Nephron progenitor cell (in vitro differentiated cells): Measurements from ENCODE around the gene NEMP2.

ENCODE experiments used
- DNase-seq: peaks from one replicate; pipeline ENCODE4 v3.0.0; 2021
- H3K27ac Mint-ChIP-seq: 2 replicates; pipeline ENCODE4 v1.8.0; 2021; ENCODE audit warnings: mild to moderate bottlenecking, moderate library complexity, mixed read lengths
- H3K27me3 Mint-ChIP-seq: 2 replicates; pipeline ENCODE4 v1.8.0; 2021; ENCODE audit warnings: mild to moderate bottlenecking, low read depth, mixed read lengths; ENCODE audit not compliant: poor library complexity
- H3K36me3 Mint-ChIP-seq: 2 replicates; pipeline ENCODE4 v1.8.0; 2021; ENCODE audit warnings: low read depth, mixed read lengths
- H3K4me1 Mint-ChIP-seq: 2 replicates; pipeline ENCODE4 v1.8.0; 2021; ENCODE audit warnings: mixed read lengths
- H3K4me3 Mint-ChIP-seq: 2 replicates; pipeline ENCODE4 v1.8.0; 2021; ENCODE audit warnings: mild to moderate bottlenecking, moderate library complexity, mixed read lengths
- H3K9me3 Mint-ChIP-seq: 2 replicates; pipeline ENCODE4 v1.8.0; 2021; ENCODE audit warnings: mild to moderate bottlenecking, moderate library complexity, mixed read lengths
- CTCF ChIP-seq: fragments of 200-600 bp; sonication (generic); IDR thresholded peaks from 2 replicates; pipeline ENCODE4 v1.5.0; 2021; ENCODE audit warnings: antibody characterized with exemption

The NEMP2 gene

GRCh38 chr2:190493095-190493494 is 41.4 kb downstream of the NEMP2 start:
- no peaks in the 10 kb centered on the region for H3K4me1 Mint-ChIP-seq
- no peak overlapping the region for H3K4me3 Mint-ChIP-seq
- TF ChIP-seq CTCF = no peak
- H3K27ac Mint-ChIP-seq = no peak overlapping the region
- no peak for DNase-seq
- peaks cover 44% of the 10 kb centered on the region for H3K9me3 Mint-ChIP-seq
- H3K27me3 Mint-ChIP-seq = no peaks in the 10 kb centered on the region
- peaks cover 53% of the 10 kb centered on the region for H3K36me3 Mint-ChIP-seq

- Mint-ChIP-seq H3K4me1 (no peaks in the 10 kb centered on the region), H3K27ac (no peak overlapping the region), H3K4me3 (no peak overlapping the region), H3K9me3 (peaks cover 38% of the 10 kb centered on the region), H3K27me3 (no peaks in the 10 kb centered on the region), H3K36me3 (peaks cover 48% of the 10 kb centered on the region)
- no peak for TF ChIP-seq CTCF
- DNase-seq = no peak
Observed at GRCh38 chr2:190490502-190490901, 44.0 kb downstream of the NEMP2 start.

GRCh38 chr2:190489475-190489874 is 45.0 kb downstream of the NEMP2 start:
- H3K36me3 Mint-ChIP-seq = peaks cover 37% of the 10 kb centered on the region
- H3K4me3 Mint-ChIP-seq = no peak overlapping the region
- peaks cover 27% of the 10 kb centered on the region for H3K9me3 Mint-ChIP-seq
- no peak for DNase-seq
- no peaks in the 10 kb centered on the region for H3K27me3 Mint-ChIP-seq
- TF ChIP-seq CTCF = no peak
- H3K27ac Mint-ChIP-seq = no peak overlapping the region
- H3K4me1 Mint-ChIP-seq = no peaks in the 10 kb centered on the region

- H3K36me3 Mint-ChIP-seq = peaks cover 35% of the 10 kb centered on the region
- no peaks in the 10 kb centered on the region for H3K27me3 Mint-ChIP-seq
- no peaks in the 10 kb centered on the region for H3K4me1 Mint-ChIP-seq
- H3K9me3 Mint-ChIP-seq = peaks cover 24% of the 10 kb centered on the region
- DNase-seq = no peak
- TF ChIP-seq CTCF = no peak
- no peak overlapping the region for H3K27ac Mint-ChIP-seq
- H3K4me3 Mint-ChIP-seq = no peak overlapping the region
Observed at GRCh38 chr2:190488516-190489233, 45.8 kb downstream of the NEMP2 start.

GRCh38 chr2:190486037-190486623 is 48.4 kb downstream of the NEMP2 start:
- Mint-ChIP-seq H3K4me1 (peaks cover 6% of the 10 kb centered on the region), H3K27ac (no peak overlapping the region), H3K4me3 (no peak overlapping the region), H3K9me3 (no peaks in the 10 kb centered on the region), H3K27me3 (no peaks in the 10 kb centered on the region), H3K36me3 (peaks cover 10% of the 10 kb centered on the region)
- no peak for TF ChIP-seq CTCF
- no peak for DNase-seq

- peaks cover 6% of the 10 kb centered on the region for H3K4me1 Mint-ChIP-seq
- DNase-seq = no peak
- H3K27me3 Mint-ChIP-seq = no peaks in the 10 kb centered on the region
- no peaks in the 10 kb centered on the region for H3K9me3 Mint-ChIP-seq
- no peak overlapping the region for H3K4me3 Mint-ChIP-seq
- no peak for TF ChIP-seq CTCF
- no peaks in the 10 kb centered on the region for H3K36me3 Mint-ChIP-seq
- H3K27ac Mint-ChIP-seq = no peak overlapping the region
Observed at GRCh38 chr2:190482451-190482850, 52.1 kb downstream of the NEMP2 start.
